K562 treated with DMSO at 1 percent for 48 hours (cell line): ENCODE results near the gene MRPL21. TPM values are rescaled to one million over a fixed set of nuclear protein-coding genes. Genes with fewer than 3 reads are reported as not detected.

Source experiments
- total RNA-seq: library from RNA; unstranded; fragments of 300-600 nt; gene quantifications from 2 replicates; pipeline ENCODE4 v1.2.3, GENCODE V29; 2022; ENCODE audit warnings: low replicate concordance; ENCODE audit errors: extremely low read depth

The MRPL21 gene
- total RNA-seq, result not detected in 2 replicates

GRCh38 chr11:68903288-68904247 is at the start of gene MRPL21, which contains the start of gene IGHMBP2:
Gene MRPL21 (minus strand): TSS chr11:68903832. CDS start chr11:68903810, 22 bp downstream.
Gene IGHMBP2 (plus strand): TSS chr11:68903891. CDS start chr11:68903953, 62 bp downstream.

GRCh38 chr11:68841718-68842426 is 61.8 kb downstream of the MRPL21 start, which contains the start of gene CPT1A:
Gene CPT1A (minus strand): TSS chr11:68841916. CDS start chr11:68815474, 26,442 bp downstream.

Other genes starting within 250 kb of the MRPL21 start
- not detected in 2 replicates for gene GAL, start 219.3 kb downstream of the MRPL21 start, total RNA-seq
- gene TESMIN, start 152.3 kb downstream of the MRPL21 start, total RNA-seq, result not detected in 2 replicates
- not detected in 2 replicates for gene CPT1A, start 61.9 kb downstream of the MRPL21 start, total RNA-seq
- gene IGHMBP2, start 59 bp upstream of the MRPL21 start, total RNA-seq, result not detected in 2 replicates
- not detected in 2 replicates for gene MRGPRD, start 77.2 kb upstream of the MRPL21 start, total RNA-seq
- not detected in 2 replicates for gene MRGPRF, start 109.4 kb upstream of the MRPL21 start, total RNA-seq
- not detected in 2 replicates for gene TPCN2, start 145.1 kb upstream of the MRPL21 start, total RNA-seq